Measurements from ENCODE around the gene VNN1.

- no peak for TF ChIP-seq JUN (IDR thresholded peaks at IDR 0.05; ENCODE audit: borderline replicate concordance, insufficient read depth, insufficient read length, low read depth)
- TF ChIP-seq FOS (IDR thresholded peaks at IDR 0.05; ENCODE audit: borderline replicate concordance, insufficient read depth, low read length): no peak
- no peak for TF ChIP-seq POLR2A (IDR thresholded peaks at IDR 0.05; ENCODE audit: low read depth, low read length)
- TF ChIP-seq, protein P1, sequence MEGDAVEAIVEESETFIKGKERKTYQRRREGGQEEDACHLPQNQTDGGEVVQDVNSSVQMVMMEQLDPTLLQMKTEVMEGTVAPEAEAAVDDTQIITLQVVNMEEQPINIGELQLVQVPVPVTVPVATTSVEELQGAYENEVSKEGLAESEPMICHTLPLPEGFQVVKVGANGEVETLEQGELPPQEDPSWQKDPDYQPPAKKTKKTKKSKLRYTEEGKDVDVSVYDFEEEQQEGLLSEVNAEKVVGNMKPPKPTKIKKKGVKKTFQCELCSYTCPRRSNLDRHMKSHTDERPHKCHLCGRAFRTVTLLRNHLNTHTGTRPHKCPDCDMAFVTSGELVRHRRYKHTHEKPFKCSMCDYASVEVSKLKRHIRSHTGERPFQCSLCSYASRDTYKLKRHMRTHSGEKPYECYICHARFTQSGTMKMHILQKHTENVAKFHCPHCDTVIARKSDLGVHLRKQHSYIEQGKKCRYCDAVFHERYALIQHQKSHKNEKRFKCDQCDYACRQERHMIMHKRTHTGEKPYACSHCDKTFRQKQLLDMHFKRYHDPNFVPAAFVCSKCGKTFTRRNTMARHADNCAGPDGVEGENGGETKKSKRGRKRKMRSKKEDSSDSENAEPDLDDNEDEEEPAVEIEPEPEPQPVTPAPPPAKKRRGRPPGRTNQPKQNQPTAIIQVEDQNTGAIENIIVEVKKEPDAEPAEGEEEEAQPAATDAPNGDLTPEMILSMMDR (IDR thresholded peaks at IDR 0.05; ENCODE audit: extremely low read depth in 1 of 2, insufficient read depth in 1 of 2, low read depth in 1 of 2, low read length in 2 of 2): no peak
- no peak for TF ChIP-seq POLR2AphosphoS5 (IDR thresholded peaks at IDR 0.05; ENCODE audit: insufficient read depth, low read depth, low read length)
- no peak for TF ChIP-seq GATA2 (IDR thresholded peaks at IDR 0.05; ENCODE audit: insufficient read depth, insufficient read length, low read depth, low read length)
- no peak for TF ChIP-seq EZH2 (IDR thresholded peaks at IDR 0.05; ENCODE audit: borderline replicate concordance, low read depth, low read length, severe bottlenecking)
Observed at GRCh38 chr6:132684272-132684671, 29.6 kb downstream of the VNN1 start.

Measured in endothelial cell of umbilical vein (primary cell).